ENCODE results near the gene SLC22A23.
A peak's percentile ranks its signal among the peaks of the same experiment; 100 is the strongest.

The SLC22A23 gene

DNA sequence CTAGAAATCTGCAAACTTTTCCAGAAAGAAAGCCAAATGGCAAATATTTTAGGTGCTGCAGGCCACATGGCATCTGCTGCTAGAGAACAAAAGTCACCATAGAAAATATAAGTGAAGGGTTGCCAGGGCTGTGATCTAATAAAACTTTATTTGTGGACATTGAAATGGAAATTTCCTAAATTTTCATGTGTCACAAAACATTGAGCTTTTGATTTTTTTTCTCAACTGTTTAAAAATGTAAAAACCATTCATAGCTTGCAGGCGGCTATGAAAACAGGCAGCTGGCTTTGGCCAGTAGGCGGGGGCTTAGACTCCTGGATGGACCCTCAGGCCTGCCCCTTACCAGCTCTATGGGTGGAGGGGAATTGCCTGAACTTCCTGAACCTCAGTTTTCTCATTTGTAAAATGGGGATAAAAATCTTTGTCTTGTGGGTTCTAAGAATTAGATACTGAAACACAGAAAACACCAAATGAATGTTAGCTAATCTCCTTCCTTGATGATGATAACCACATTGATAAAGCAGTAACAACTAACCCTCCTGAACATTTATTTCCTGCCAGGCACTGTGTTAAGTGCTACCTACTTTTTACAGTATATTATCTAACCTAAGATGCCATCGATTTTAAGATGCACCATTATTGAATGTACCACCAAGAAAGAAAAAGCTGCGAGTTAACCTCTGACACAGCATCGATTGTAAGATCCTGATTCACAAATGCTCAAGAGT, 85.5 kb downstream of the SLC22A23 start:
- H3K4me1 Mint-ChIP-seq, result peaks cover 32% of the 10 kb centered on the region
- no peaks in the 10 kb centered on the region for H3K27me3 Mint-ChIP-seq
- H3K27ac Mint-ChIP-seq, result peak overlapping the region; percentile 47
- no peaks in the 10 kb centered on the region for H3K9me3 Mint-ChIP-seq
- H3K4me3 Mint-ChIP-seq, result peak overlapping the region; percentile 50
- no peaks in the 10 kb centered on the region for H3K36me3 Mint-ChIP-seq

DNA sequence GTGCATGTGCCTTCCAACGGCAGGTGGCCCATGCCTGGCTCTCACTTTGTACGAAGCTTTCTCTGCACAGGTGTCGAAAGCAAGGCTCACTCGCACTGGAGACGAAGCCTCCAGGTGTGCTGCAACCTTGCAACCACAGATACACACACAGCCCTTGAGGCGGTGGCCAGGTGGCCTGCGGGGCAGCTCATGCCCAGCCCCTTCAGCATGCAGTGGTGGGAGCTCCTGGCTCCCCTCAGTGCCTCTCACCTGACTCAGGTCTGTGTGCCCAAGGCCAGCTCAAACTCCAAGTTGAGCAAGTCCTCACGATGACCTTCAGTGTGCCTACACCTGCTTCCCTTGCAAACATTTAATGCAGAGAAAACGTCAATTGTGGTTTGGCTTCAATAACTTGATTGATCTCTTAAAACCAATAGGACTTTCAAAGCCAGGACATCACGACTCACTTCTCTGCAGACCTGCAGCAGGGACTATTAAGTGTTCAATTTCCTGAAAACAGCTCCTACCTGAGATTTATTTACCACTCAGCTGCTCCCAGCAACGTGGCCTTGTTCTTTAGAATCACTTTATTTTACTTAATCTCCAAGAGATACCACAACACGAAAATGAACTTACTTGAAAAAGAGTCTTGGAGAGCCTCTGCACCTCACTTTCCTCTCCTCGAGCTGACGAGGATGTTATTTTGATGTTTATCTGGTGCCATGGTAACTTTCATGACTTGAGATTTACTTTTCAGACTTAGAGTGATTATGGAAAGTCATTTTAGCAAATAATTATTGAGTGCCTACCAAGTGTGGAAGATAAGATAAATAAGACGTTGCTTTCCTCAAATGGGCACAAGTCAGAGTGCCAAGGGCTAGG, 86.3 kb downstream of the SLC22A23 start:
- Mint-ChIP-seq H3K4me1 (peaks cover 29% of the 10 kb centered on the region), H3K36me3 (no peaks in the 10 kb centered on the region), H3K27me3 (no peaks in the 10 kb centered on the region), H3K27ac (no peak overlapping the region), H3K9me3 (no peaks in the 10 kb centered on the region), H3K4me3 (peak overlapping the region; percentile 50)

DNA sequence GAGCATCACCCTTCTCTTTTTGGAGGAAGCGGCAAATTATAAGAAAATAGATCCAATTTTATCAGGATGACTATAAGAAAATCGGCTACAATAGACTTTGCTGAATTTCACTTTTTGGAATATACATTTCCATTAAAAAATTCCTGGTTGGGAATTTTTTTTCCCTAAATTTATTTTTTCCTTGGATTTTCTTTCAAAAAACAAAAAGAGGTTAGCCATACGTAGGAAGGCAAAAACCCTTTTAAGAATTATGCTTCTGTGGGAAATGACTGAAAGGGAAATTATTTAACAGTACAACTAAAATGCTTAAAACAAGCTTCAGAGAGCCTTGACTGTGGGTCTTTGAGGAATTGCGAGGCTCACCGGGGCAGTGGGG, 86.9 kb downstream of the SLC22A23 start:
- no peak overlapping the region for H3K4me3 Mint-ChIP-seq
- H3K27me3 Mint-ChIP-seq, result no peaks in the 10 kb centered on the region
- no peaks in the 10 kb centered on the region for H3K36me3 Mint-ChIP-seq

DNA sequence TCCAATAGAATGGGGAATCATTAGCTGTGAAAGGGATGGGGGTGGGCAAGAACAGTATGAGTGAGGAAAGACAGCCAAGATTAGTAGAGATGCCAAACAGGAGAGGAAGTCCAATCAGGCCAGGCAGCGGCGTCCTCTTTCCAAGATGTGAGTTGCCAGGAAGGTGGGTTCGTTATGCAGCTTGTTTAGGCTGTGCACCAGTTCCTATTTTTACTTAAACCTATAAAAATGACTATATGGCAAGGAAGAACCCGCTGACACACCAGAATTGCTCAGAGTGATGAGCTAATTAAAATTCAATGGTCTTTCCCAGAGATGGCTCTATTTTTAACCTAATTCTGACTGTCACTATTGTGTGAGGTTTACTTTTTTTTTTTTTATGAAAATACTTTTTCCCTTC, 88.2 kb downstream of the SLC22A23 start:
- H3K4me1 Mint-ChIP-seq, result peaks cover 23% of the 10 kb centered on the region
- H3K9me3 Mint-ChIP-seq, result no peaks in the 10 kb centered on the region
- no peak overlapping the region for H3K27ac Mint-ChIP-seq
- no peak overlapping the region for H3K4me3 Mint-ChIP-seq
- no peaks in the 10 kb centered on the region for H3K36me3 Mint-ChIP-seq
- H3K27me3 Mint-ChIP-seq, result no peaks in the 10 kb centered on the region

More for the DNA sequence above, 86.9 kb downstream of the SLC22A23 start:
- no peak overlapping the region for H3K27ac Mint-ChIP-seq
- H3K9me3 Mint-ChIP-seq, result no peaks in the 10 kb centered on the region
- H3K4me1 Mint-ChIP-seq, result peaks cover 29% of the 10 kb centered on the region

DNA sequence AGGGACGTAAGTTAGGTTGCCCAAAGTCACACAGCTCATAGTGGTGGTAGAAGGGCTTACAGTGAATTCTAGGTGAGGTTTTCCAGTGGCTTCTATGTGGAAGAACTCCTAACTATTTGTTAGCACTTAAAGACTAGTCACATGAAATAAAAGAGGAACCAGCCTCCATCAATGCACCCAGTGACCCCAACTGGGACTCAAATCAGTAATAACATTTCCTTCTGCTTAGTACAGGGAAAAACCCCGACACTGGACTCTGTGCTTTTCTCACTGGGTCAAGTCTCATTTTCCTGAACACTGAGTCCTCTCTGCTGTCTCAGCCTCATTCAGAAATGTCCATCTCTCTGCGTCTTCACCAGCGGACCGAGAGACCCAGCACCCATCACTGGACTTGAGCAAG, 89.2 kb downstream of the SLC22A23 start:
- no peak overlapping the region for H3K4me3 Mint-ChIP-seq

DNA sequence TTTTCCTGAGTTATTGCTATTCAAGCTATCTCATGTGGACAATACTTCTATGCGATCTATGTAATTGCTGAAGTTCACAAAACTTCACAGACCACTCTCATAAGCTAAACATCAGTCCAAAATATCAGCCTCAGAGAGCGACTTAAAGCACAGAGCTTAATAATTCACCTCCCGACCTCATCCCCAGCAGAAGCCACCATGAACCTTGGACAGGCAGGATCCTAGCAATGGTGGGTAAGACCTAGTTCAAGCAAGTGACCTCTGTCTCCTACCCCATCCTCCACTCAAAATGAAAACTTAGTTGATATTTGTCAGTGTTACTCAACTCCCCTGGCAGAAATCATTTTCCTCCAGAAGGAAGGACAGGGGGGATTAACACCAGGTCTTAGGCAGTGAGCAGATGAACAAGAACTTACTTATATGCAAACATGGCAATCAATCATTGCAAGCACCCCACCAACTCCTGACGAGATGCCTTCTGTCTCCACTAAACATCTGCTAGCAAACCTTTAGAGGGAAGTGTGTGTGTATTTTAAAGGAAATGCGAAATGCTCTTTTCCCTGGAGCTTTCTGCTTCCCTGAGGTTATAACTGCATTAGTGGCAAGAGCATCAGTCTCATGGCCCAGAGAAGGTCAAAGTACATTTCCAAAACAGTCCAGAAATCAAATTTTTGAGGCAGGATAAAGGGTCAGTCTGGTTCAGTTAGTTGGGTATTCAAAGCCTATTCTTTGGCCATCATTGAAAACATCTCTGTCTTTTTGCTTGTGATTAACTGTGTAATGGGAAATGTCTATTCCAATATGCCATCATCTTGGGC, 90.0 kb downstream of the SLC22A23 start:
- Mint-ChIP-seq H3K27ac (no peak overlapping the region), H3K36me3 (no peaks in the 10 kb centered on the region), H3K4me3 (no peak overlapping the region), H3K4me1 (peaks cover 17% of the 10 kb centered on the region), H3K9me3 (no peaks in the 10 kb centered on the region), H3K27me3 (no peaks in the 10 kb centered on the region)

More for the DNA sequence above, 89.2 kb downstream of the SLC22A23 start:
- Mint-ChIP-seq H3K4me1 (peaks cover 23% of the 10 kb centered on the region), H3K27ac (no peak overlapping the region), H3K27me3 (no peaks in the 10 kb centered on the region), H3K36me3 (no peaks in the 10 kb centered on the region), H3K9me3 (no peaks in the 10 kb centered on the region)

DNA sequence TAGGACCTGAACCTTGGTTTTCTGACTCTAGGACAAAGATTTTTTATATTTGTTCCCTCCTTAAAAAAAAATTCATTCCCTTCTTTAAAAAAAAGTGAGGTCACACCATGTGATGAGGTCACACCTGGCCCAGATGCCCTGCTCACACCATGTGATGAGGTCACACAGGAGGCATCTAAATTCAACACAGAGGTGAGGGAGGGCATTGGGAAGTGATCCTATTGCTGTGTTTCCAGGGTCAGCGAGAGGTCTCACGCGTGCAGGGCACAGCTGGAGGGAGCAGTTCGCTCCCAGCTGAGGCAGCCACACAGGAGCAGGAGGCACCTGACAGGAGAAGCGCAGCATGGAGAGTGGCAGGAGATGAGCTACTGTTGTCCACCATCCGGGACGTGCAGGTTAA, 92.5 kb downstream of the SLC22A23 start:
- no peak overlapping the region for H3K4me3 Mint-ChIP-seq
- no peak overlapping the region for H3K27ac Mint-ChIP-seq
- no peaks in the 10 kb centered on the region for H3K36me3 Mint-ChIP-seq
- peaks cover under 1% of the 10 kb centered on the region for H3K4me1 Mint-ChIP-seq
- H3K27me3 Mint-ChIP-seq, result no peaks in the 10 kb centered on the region
- no peaks in the 10 kb centered on the region for H3K9me3 Mint-ChIP-seq

DNA sequence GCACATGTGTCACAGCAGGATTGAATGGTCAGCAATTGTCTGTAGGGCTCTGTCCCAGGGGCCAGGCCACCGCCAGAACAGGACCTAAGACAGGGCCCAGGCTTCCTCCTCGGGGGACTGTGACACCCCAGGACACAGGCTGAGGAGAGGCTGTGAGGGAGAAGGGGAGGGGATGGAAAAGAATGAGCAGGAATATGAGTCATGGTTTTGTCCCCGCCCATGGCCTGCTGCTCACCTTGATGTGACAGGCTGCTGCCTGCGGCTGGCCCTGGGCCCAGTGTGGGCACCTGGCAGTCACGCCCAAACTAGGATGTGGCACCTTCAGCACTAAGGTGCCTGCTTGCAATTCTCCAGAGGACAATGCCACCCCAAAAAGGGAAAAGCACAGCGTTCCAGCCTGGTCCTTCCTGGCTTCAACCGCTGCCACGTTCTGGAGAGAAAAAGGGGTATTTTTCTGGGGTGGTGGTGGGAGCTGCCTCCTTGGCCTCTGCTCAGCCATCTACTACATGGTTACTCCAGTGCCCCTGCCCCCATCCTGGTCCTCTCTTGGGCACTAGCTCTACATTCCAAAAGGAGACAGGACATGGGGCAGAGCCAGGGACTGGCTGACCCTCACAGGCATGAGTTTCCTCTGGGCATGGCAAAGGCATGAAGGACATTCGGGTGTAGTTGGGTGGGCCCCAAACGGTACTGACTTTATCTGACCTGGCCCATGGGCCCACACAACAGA, 93.4 kb downstream of the SLC22A23 start:
- Mint-ChIP-seq H3K4me3 (no peak overlapping the region), H3K27ac (no peak overlapping the region)

DNA sequence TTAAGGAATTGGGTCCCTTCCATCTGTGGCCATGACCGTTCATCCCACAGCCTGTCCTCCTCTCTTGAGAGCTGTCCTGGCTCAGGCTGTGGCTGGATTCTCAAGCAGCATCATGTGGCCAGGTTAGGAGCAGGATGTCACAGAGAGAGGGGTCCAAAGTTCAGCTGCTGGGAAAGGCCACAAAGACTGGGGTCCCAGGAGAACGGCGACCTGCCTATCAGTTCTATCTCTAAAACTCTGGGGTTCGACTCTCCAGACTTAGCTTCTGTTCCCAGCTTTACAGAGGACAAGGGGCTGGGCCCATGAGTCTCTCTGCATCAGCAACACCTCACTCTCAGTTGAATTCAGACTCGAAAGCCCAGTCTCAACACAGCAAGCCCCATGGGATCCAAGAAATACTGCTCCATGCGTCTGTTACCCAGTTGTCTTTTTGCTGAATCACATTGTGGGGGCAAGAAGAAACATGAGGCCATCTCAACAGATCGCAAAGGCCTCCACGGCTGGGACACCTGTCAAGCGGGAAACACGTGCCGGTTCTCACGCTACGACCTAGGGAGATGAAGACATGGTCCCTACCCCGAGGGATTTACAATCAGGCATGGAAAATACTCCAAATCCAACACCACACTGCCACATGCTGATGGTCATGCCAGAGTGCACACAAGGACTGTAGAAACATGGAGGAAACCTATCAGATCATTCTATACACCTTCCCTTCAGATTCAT, 95.4 kb downstream of the SLC22A23 start:
- no peak overlapping the region for H3K27ac Mint-ChIP-seq
- H3K4me3 Mint-ChIP-seq, result no peak overlapping the region
- no peaks in the 10 kb centered on the region for H3K36me3 Mint-ChIP-seq
- no peaks in the 10 kb centered on the region for H3K9me3 Mint-ChIP-seq
- H3K27me3 Mint-ChIP-seq, result no peaks in the 10 kb centered on the region
- H3K4me1 Mint-ChIP-seq, result peaks cover 21% of the 10 kb centered on the region

More for the DNA sequence above, 93.4 kb downstream of the SLC22A23 start:
- H3K9me3 Mint-ChIP-seq, result no peaks in the 10 kb centered on the region
- H3K27me3 Mint-ChIP-seq, result no peaks in the 10 kb centered on the region
- no peaks in the 10 kb centered on the region for H3K36me3 Mint-ChIP-seq
- H3K4me1 Mint-ChIP-seq, result peaks cover 8% of the 10 kb centered on the region

DNA sequence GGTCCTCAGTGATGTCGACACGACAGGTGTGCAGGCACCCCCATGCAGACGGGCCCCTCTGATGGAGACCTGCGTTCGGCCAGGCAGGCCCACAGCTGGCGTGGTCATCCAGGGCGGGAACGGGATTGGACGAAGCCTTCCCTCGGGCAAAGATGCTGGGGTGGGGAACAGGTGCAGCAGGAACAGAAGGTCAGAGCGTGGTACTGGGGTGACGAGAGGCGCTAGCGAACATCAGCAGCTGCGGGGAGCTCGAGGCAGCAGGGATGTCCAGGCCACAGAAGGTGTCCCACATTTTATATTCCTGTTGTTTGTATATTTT, 96.2 kb downstream of the SLC22A23 start:
- Mint-ChIP-seq H3K27ac (no peak overlapping the region), H3K36me3 (no peaks in the 10 kb centered on the region), H3K4me3 (no peak overlapping the region)

DNA sequence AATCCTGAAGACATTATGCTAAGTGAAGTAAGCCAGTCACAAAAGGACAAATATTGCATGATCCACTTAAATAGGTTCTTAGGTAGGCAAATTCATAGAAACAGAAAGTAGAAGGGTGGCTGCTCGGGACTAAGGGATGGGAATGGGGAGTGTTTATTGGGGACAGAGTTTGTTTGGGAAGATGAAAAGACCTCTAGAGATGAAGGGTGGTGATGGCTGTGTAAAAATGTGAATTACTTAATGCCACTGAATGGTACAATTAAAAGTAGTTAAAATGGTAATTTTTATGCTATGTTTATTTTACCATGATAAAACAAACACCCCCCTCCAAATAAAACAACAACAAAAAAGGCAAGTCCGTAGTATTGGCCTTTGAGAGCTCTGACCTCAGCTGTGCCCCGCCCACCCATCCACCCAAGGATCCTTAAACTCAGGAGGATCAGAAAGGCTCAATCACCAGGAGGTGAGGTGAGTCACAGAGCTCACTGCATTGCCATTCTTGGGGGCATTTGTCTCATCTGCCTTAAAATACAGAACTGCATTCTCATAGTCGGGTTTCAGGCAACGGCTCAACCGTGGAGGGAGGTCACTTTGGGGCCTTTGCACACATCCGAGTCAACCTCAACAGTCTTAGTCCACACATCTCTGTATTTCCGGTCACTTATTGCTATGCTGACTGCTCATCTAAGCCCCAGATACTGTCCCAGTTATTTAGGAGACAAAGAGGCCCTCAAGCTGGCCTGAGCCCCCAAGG, 96.7 kb downstream of the SLC22A23 start:
- Mint-ChIP-seq H3K27ac (peak overlapping the region; percentile 0), H3K4me1 (peaks cover 34% of the 10 kb centered on the region), H3K27me3 (no peaks in the 10 kb centered on the region), H3K9me3 (no peaks in the 10 kb centered on the region), H3K36me3 (no peaks in the 10 kb centered on the region), H3K4me3 (no peak overlapping the region)

More for the DNA sequence above, 96.2 kb downstream of the SLC22A23 start:
- no peaks in the 10 kb centered on the region for H3K27me3 Mint-ChIP-seq
- no peaks in the 10 kb centered on the region for H3K9me3 Mint-ChIP-seq
- peaks cover 29% of the 10 kb centered on the region for H3K4me1 Mint-ChIP-seq

DNA sequence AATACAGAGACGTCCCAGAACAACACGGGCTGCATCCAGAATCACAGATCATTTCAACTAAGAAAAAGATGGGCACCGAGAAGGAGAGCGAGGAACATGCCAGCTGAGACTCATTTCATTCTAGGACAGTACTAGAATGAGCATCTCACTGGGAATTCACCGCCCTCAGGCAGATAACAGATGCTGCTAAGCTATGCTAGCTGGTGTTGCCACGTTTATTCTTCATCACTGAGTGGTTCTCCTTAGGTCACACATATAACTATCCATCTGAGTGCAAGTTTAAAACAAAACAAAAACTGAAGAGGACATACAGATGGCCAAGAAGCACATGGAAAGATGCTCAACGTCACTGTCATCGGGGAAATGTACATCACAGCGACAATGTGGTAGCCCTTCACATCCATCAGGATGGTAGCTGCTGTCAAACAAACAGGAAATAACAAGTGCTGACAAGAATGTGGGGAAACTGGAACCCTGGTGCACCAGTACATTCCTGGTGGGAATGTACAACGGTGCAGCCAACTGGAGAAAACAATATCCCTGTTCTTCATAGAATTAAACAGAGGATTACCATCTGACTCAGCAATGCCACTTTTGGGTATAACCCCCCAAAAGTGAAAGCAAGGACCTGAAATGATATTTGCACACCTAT, 97.6 kb downstream of the SLC22A23 start:
- Mint-ChIP-seq H3K4me1 (peaks cover 41% of the 10 kb centered on the region), H3K4me3 (no peak overlapping the region), H3K9me3 (no peaks in the 10 kb centered on the region), H3K27ac (peak overlapping the region; percentile 5), H3K36me3 (no peaks in the 10 kb centered on the region), H3K27me3 (no peaks in the 10 kb centered on the region)

DNA sequence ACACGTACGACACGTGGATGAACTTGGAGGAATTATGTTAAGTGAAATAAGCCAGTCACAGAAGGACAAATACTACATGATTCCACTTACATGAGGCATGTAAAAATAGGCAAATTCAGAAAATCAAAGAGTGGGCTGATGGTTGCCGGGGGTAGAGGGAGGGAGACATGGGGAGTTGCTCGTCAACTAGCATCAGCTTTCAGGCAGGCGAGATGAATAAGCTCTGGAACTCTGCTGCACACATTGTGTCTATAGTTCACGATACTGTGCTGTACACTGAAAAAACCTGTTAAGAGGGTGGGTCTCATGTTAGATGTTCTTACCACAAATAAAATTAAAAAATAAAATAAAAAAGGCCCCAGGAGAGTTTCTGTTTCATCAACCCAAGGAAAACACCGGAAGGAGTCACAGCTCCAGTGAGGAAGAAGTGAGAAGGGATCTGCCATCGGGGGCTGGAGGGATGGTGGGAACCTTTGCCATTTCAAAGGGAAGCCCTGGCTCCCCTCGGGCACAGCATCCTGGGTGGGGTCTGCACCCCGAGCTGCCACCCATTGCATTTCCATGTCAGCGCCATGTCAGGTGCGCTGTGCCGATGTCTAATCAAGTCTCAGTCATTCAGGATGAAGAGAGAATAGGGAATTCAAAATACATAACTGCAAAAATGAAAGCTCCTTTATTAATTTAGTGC, 98.3 kb downstream of the SLC22A23 start:
- H3K4me3 Mint-ChIP-seq, result no peak overlapping the region

More for the DNA sequence above, 98.3 kb downstream of the SLC22A23 start:
- no peaks in the 10 kb centered on the region for H3K27me3 Mint-ChIP-seq
- no peaks in the 10 kb centered on the region for H3K36me3 Mint-ChIP-seq
- H3K4me1 Mint-ChIP-seq, result peaks cover 47% of the 10 kb centered on the region
- H3K27ac Mint-ChIP-seq, result no peak overlapping the region
- no peaks in the 10 kb centered on the region for H3K9me3 Mint-ChIP-seq
